Neural cell (in vitro differentiated cells): Measurements from ENCODE around the gene BLMH.

Source experiments
- CTCF ChIP-seq: fragments of 450-650 bp; IDR thresholded peaks from 2 replicates; pipeline ENCODE4 v1.5.1; 2014; ENCODE audit warnings: antibody characterized with exemption, mild to moderate bottlenecking, moderate library complexity; ENCODE audit not compliant: poor library complexity, severe bottlenecking
- EZH2 ChIP-seq: fragments of 200-600, 300-800 bp; shearing (Covaris generic), sonication (generic); IDR thresholded peaks from 2 replicates; pipeline ENCODE4 v1.6.1; 2014; ENCODE audit warnings: antibody characterized with exemption, low read length, borderline replicate concordance, mild to moderate bottlenecking; ENCODE audit not compliant: insufficient read depth, poor library complexity, severe bottlenecking
- MXI1 ChIP-seq: fragments of 450-650 bp; conservative IDR thresholded peaks from 2 replicates; pipeline ENCODE4 v1.6.1; 2014; ENCODE audit warnings: antibody characterized with exemption, mild to moderate bottlenecking; ENCODE audit not compliant: poor library complexity, severe bottlenecking
- POLR2AphosphoS5 ChIP-seq: IDR thresholded peaks from 2 replicates; pipeline ENCODE4 v1.6.1; 2012
- RAD21 ChIP-seq: fragments of 450-650 bp; conservative IDR thresholded peaks from 2 replicates; pipeline ENCODE4 v1.6.1; 2014; ENCODE audit warnings: antibody characterized with exemption, mild to moderate bottlenecking, moderate library complexity
- SMC3 ChIP-seq: fragments of 450-650 bp; conservative IDR thresholded peaks from 2 replicates; pipeline ENCODE4 v1.6.1; 2014; ENCODE audit warnings: antibody characterized with exemption, mild to moderate bottlenecking, moderate library complexity; ENCODE audit not compliant: poor library complexity

GRCh38 chr17:30225112-30225511, 66.6 kb downstream of the BLMH start:
- TF ChIP-seq CTCF (no peak), RAD21 (no peak), POLR2AphosphoS5 (no peak), EZH2 (no peak), SMC3 (no peak), MXI1 (no peak)
